CD4-positive, alpha-beta T cell (primary cell): Measurements from ENCODE around the gene AHNAK2. TPM values are rescaled to one million over a fixed set of nuclear protein-coding genes. Genes with fewer than 3 reads are reported as not detected.

ENCODE experiments used
- ATAC-seq: fragments of 200-7000 bp; cut with Tn5 transposase; one replicate; pipeline ENCODE4 v1.10.0; 2022; ENCODE audit warnings: mild to moderate bottlenecking; ENCODE audit not compliant: poor library complexity
- CTCF ChIA-PET: fragments of 350-600 bp; sonication (Branson Sonifier 250); formaldehyde crosslinking; loops from one replicate; lab custom pipeline; 2021; ENCODE audit warnings: antibody characterized with exemption, inconsistent platforms; lab: Charles Lee
- POLR2A ChIA-PET: fragments of 350-600 bp; sonication (Branson Sonifier 250); formaldehyde crosslinking; loops from one replicate; lab custom pipeline; 2021; ENCODE audit warnings: antibody characterized with exemption, inconsistent platforms; lab: Charles Lee
- DNase-seq, 14 experiments: peaks; one replicate each; pipeline ENCODE4 v3.0.0-alpha.2; 2013 to 2020; ENCODE audit warnings: mixed read lengths in 2 of 14
- H3K27ac ChIP-seq, 2 donors: one replicate each; pipeline versions ENCODE4 v1.5.1 to v1.7.0; 2013; ENCODE audit warnings: low read length in 2 of 2, low read depth in 1 of 2, mild to moderate bottlenecking in 1 of 2
- H3K27me3 ChIP-seq, 2 experiments: 1 replicate in 1 of 2; 2 replicates in 1 of 2; pipeline versions ENCODE4 v1.6.1 to v1.7.0; 2013; ENCODE audit warnings: low read length in 2 of 2, control low read depth in 1 of 2, mild to moderate bottlenecking in 1 of 2, moderate library complexity in 1 of 2; ENCODE audit not compliant: insufficient read depth in 2 of 2, control insufficient read depth in 1 of 2
- H3K36me3 ChIP-seq: one replicate; pipeline ENCODE4 v1.6.1; 2013; ENCODE audit warnings: low read length, control low read depth; ENCODE audit not compliant: insufficient read depth
- H3K4me1 ChIP-seq: one replicate; pipeline ENCODE4 v1.6.1; 2013; ENCODE audit warnings: low read length, control low read depth; ENCODE audit not compliant: insufficient read depth
- H3K4me3 ChIP-seq: one replicate; pipeline ENCODE4 v1.5.1; 2013; ENCODE audit warnings: mild to moderate bottlenecking, low read length, moderate library complexity
- H3K9me3 ChIP-seq, 2 experiments: 1 replicate in 1 of 2; 2 replicates in 1 of 2; pipeline versions ENCODE4 v1.6.1 to v1.7.0; 2013; ENCODE audit warnings: low read length in 2 of 2, mild to moderate bottlenecking in 2 of 2, control low read depth in 1 of 2, moderate library complexity in 1 of 2; ENCODE audit not compliant: control insufficient read depth in 1 of 2, insufficient read depth in 1 of 2
- H3K27ac Mint-ChIP-seq: one replicate; pipeline ENCODE4 v1.8.0; 2020; ENCODE audit warnings: mixed read lengths
- H3K27me3 Mint-ChIP-seq: one replicate; pipeline ENCODE4 v1.8.0; 2021; ENCODE audit warnings: mixed read lengths
- H3K36me3 Mint-ChIP-seq: one replicate; pipeline ENCODE4 v1.8.0; 2021; ENCODE audit warnings: low read depth, mixed read lengths
- H3K4me1 Mint-ChIP-seq: one replicate; pipeline ENCODE4 v1.8.0; 2021; ENCODE audit warnings: low read depth, mixed read lengths
- H3K4me3 Mint-ChIP-seq: one replicate; pipeline ENCODE4 v1.8.0; 2020; ENCODE audit warnings: mild to moderate bottlenecking, mixed read lengths
- H3K9me3 Mint-ChIP-seq: one replicate; pipeline ENCODE4 v1.8.0; 2020; ENCODE audit warnings: mixed read lengths
- CTCF ChIP-seq: fragments of 200-600 bp; IDR thresholded peaks from one replicate; pipeline ENCODE4 v1.8.0; 2022; ENCODE audit warnings: antibody characterized with exemption, mild to moderate bottlenecking
- intact Hi-C, 2 experiments: fragments of 100-400 bp; cut with DNase I in 1 of 2; cut with micrococcal nuclease in 1 of 2; formaldehyde crosslinking; loops; one replicate each; pipeline versions ENCODE4 v1.15.1 to v1.9.0; 2023 to 2025; cut with DNase I, micrococcal nuclease
- total RNA-seq, 174 experiments: library from RNA in 2 of 174; stranded (reverse) in 2 of 174; gene quantifications; one replicate each; pipeline ENCODE4 v1.2.3 and lab custom pipeline; 2021 to 2026

AHNAK2 gene
- total RNA-seq, 2 experiments from 2014 or later: 0.05 TPM; not detected in 1

GRCh38 chr14:104989236-104989950 lies 11.2 kb upstream of the AHNAK2 start:
- intact Hi-C loops: no loop called here
- no peaks in the 10 kb centered on the region for H3K27me3 Mint-ChIP-seq

GRCh38 chr14:104986487-104987164 lies 8.5 kb upstream of the AHNAK2 start:
- Histone ChIP-seq H3K9me3 (no peaks in the 10 kb centered on the region), H3K36me3 (no peaks in the 10 kb centered on the region), H3K27ac (no peak overlapping the region), H3K27me3 (no peaks in the 10 kb centered on the region), H3K4me1 (peaks cover 16% of the 10 kb centered on the region), H3K4me3 (peak overlapping the region; percentile 56)
- POLR2A ChIA-PET: no interaction called here
- no peaks in the 10 kb centered on the region for H3K9me3 Mint-ChIP-seq
- no peaks in the 10 kb centered on the region for H3K36me3 Mint-ChIP-seq
- H3K4me1 Mint-ChIP-seq: no peaks in the 10 kb centered on the region
- H3K27ac Mint-ChIP-seq: no peak overlapping the region
- CTCF ChIA-PET: no interaction called here
- ATAC-seq: no peak
- intact Hi-C loops: loop anchor here in 1 of 2 experiments (1.0 kb wide), 1 partner anchor 32 kb away; no protein-coding TSS in a partner anchor
- no peak for TF ChIP-seq CTCF
- peak overlapping the region; percentile 42 for H3K4me3 Mint-ChIP-seq
- H3K27me3 Mint-ChIP-seq: no peaks in the 10 kb centered on the region
- no peak for DNase-seq

More at GRCh38 chr14:104989236-104989950, 11.2 kb upstream of the AHNAK2 start:
- Histone ChIP-seq H3K9me3 (no peaks in the 10 kb centered on the region), H3K36me3 (no peaks in the 10 kb centered on the region), H3K27ac (no peak overlapping the region), H3K4me1 (peaks cover 16% of the 10 kb centered on the region), H3K27me3 (no peaks in the 10 kb centered on the region), H3K4me3 (no peak overlapping the region)
- no peak overlapping the region for H3K27ac Mint-ChIP-seq
- ATAC-seq (no peak), DNase-seq (no peak)
- TF ChIP-seq CTCF: no peak
- no peaks in the 10 kb centered on the region for H3K4me1 Mint-ChIP-seq
- no peak overlapping the region for H3K4me3 Mint-ChIP-seq
- POLR2A ChIA-PET: no interaction called here
- H3K9me3 Mint-ChIP-seq: no peaks in the 10 kb centered on the region
- no peaks in the 10 kb centered on the region for H3K36me3 Mint-ChIP-seq
- CTCF ChIA-PET: no interaction called here

- H3K36me3 ChIP-seq: no peaks in the 10 kb centered on the region
- intact Hi-C loops: loop anchor here (1.0 to 2.0 kb wide), 3 partner anchors 32 to 35 kb away; partner anchors contain the start of gene CDCA4 (in 2 of the 2)
- peak within 1 kb of the TSS; percentile 75 for H3K4me3 Mint-ChIP-seq
- H3K4me3 ChIP-seq: peak within 1 kb of the TSS; percentile 56
- H3K27me3 ChIP-seq: no peaks in the 10 kb centered on the region
- DNase-seq (peak; percentile 73 to 97 (median 86)), ATAC-seq (peak; percentile 96)
- H3K4me1 Mint-ChIP-seq: no peaks in the 10 kb centered on the region
- no peaks in the 10 kb centered on the region for H3K9me3 ChIP-seq
- H3K27ac Mint-ChIP-seq: peak within 1 kb of the TSS; percentile 80
- no peaks in the 10 kb centered on the region for H3K27me3 Mint-ChIP-seq
- H3K4me1 ChIP-seq: peaks cover 16% of the 10 kb centered on the region
- CTCF ChIA-PET: interaction anchor here (2.2 kb wide), 1 partner anchor 60 kb away, joined by 17 read pairs; no protein-coding TSS in a partner anchor
- no peaks in the 10 kb centered on the region for H3K9me3 Mint-ChIP-seq
- POLR2A ChIA-PET: interaction anchor here (0.8 to 1.6 kb wide), 6 partner anchors 31 to 504 kb away, joined by 3 to 15 read pairs (median 5); partner anchors contain the start of genes CDCA4, GPR132, PACS2 and SIVA1
- TF ChIP-seq CTCF: no peak
- no peaks in the 10 kb centered on the region for H3K36me3 Mint-ChIP-seq
- H3K27ac ChIP-seq: no peak within 1 kb of the TSS
Observed at GRCh38 chr14:104985675-104986486, 7.7 kb upstream of the AHNAK2 start, which contains the start of gene CLBA1. TSS of gene CLBA1 (plus strand) at chr14:104985788. CDS start at chr14:104986432, 644 bp downstream.
